Liver (tissue), 9 donors: ENCODE results near the gene SHC3. TPM values are rescaled to one million over a fixed set of nuclear protein-coding genes. Genes with fewer than 3 reads are reported as not detected.

Experiments used
- DNase-seq: peaks from one replicate; pipeline ENCODE4 v3.0.0-alpha.2; 2017; ENCODE audit warnings: low spot score
- H3K27ac ChIP-seq, 2 donors: one replicate each; pipeline ENCODE4 v1.7.0; 2013; ENCODE audit warnings: inconsistent platforms in 2 of 2, low read length in 2 of 2, control low read depth in 1 of 2, low read depth in 1 of 2, mild to moderate bottlenecking in 1 of 2
- H3K27me3 ChIP-seq, 4 donors: one replicate each; pipeline versions ENCODE4 v1.6.1 to v1.7.0; 2013; ENCODE audit warnings: low read length in 3 of 4, inconsistent platforms in 1 of 4, mild to moderate bottlenecking in 1 of 4, moderate library complexity in 1 of 4; ENCODE audit not compliant: control insufficient read depth in 4 of 4, insufficient read depth in 4 of 4
- H3K36me3 ChIP-seq, 4 donors: one replicate each; pipeline versions ENCODE4 v1.6.1 to v1.7.0; 2013; ENCODE audit warnings: low read length in 3 of 4, mild to moderate bottlenecking in 3 of 4, low read depth in 1 of 4, moderate library complexity in 1 of 4; ENCODE audit not compliant: control insufficient read depth in 4 of 4, insufficient read depth in 3 of 4
- H3K4me1 ChIP-seq, 4 donors: one replicate each; pipeline versions ENCODE4 v1.6.1 to v1.7.0; 2013; ENCODE audit warnings: low read length in 3 of 4, mild to moderate bottlenecking in 3 of 4, moderate library complexity in 1 of 4; ENCODE audit not compliant: control insufficient read depth in 4 of 4, insufficient read depth in 4 of 4
- H3K4me3 ChIP-seq, 3 donors: one replicate each; pipeline versions ENCODE4 v1.6.1 to v1.7.0; 2013; ENCODE audit warnings: low read length in 3 of 3, control low read depth in 1 of 3, low read depth in 1 of 3, mild to moderate bottlenecking in 1 of 3
- H3K9ac ChIP-seq, 2 donors: one replicate each; pipeline ENCODE4 v1.7.0; 2013; ENCODE audit warnings: low read length in 2 of 2, mild to moderate bottlenecking in 2 of 2, moderate library complexity in 2 of 2, control low read depth in 1 of 2, low read depth in 1 of 2
- H3K9me3 ChIP-seq, 4 donors: one replicate each; pipeline versions ENCODE4 v1.6.1 to v1.7.0; 2013; ENCODE audit warnings: low read length in 3 of 4; ENCODE audit not compliant: control insufficient read depth in 4 of 4
- EGR1 ChIP-seq, 2 donors: IDR thresholded peaks; 2 replicates each; pipeline ENCODE4 v1.6.1; 2016 to 2018; ENCODE audit warnings: antibody characterized with exemption in 2 of 2, low read depth in 2 of 2
- FOXA1 ChIP-seq: IDR thresholded peaks from 2 replicates; pipeline ENCODE4 v1.6.1; 2016; ENCODE audit warnings: antibody characterized with exemption
- FOXA2 ChIP-seq: IDR thresholded peaks from 2 replicates; pipeline ENCODE4 v1.6.1; 2016; ENCODE audit warnings: antibody characterized with exemption
- HNF4A ChIP-seq, 2 donors: conservative IDR thresholded peaks; 2 replicates each; pipeline ENCODE4 v1.6.1; 2016; ENCODE audit warnings: antibody characterized with exemption in 2 of 2, mild to moderate bottlenecking in 2 of 2
- HNF4G ChIP-seq: IDR thresholded peaks from 2 replicates; pipeline ENCODE4 v1.6.1; 2016; ENCODE audit warnings: antibody characterized with exemption
- JUND ChIP-seq, 2 donors: IDR thresholded peaks; 2 replicates each; pipeline ENCODE4 v1.6.1; 2016; ENCODE audit warnings: antibody characterized with exemption in 2 of 2
- NR2F2 ChIP-seq: IDR thresholded peaks from 2 replicates; pipeline ENCODE4 v1.6.1; 2016; ENCODE audit warnings: antibody characterized with exemption
- RAD21 ChIP-seq, 2 donors: IDR thresholded peaks; 2 replicates each; pipeline ENCODE4 v1.6.1; 2016; ENCODE audit warnings: antibody characterized with exemption in 2 of 2, mild to moderate bottlenecking in 2 of 2
- RXRA ChIP-seq, 2 donors: IDR thresholded peaks; 2 replicates each; pipeline ENCODE4 v1.6.1; 2017 to 2018; ENCODE audit warnings: antibody characterized with exemption in 2 of 2, mild to moderate bottlenecking in 1 of 2
- SP1 ChIP-seq: IDR thresholded peaks from 2 replicates; pipeline ENCODE4 v1.6.1; 2018; ENCODE audit warnings: antibody characterized with exemption, mild to moderate bottlenecking
- TAF1 ChIP-seq: conservative IDR thresholded peaks from 2 replicates; pipeline ENCODE4 v1.6.1; 2016; ENCODE audit warnings: antibody characterized with exemption, mild to moderate bottlenecking
- YY1 ChIP-seq: IDR thresholded peaks from 2 replicates; pipeline ENCODE4 v1.6.1; 2016; ENCODE audit warnings: antibody characterized with exemption, mild to moderate bottlenecking
- WGBS: extraction: QIAGEN DNeasy Blood & Tissue Kit; methylation state at CpG from one replicate; pipeline ENCODE4 v1.1.7; 2013; 5-methylcytosine and 5-hydroxymethylcytosine counted together
- polyA plus RNA-seq, 2 donors: library from polyadenylated mRNA; stranded (reverse) in 1 of 2; unstranded in 1 of 2; fragments of 200-250 nt in 1 of 2; fragments of >200 nt in 1 of 2; fragmentation: Nextera tagmentation in 1 of 2; extraction: Ambion mirVana in 1 of 2; gene quantifications; one replicate each; pipeline versions ENCODE4 v1.2.1 to v1.2.3, GENCODE V29; 2013 to 2015
- total RNA-seq, 2 donors: library from RNA; depleted of rRNA; stranded (reverse); fragments of >200 nt; gene quantifications; one replicate each; pipeline ENCODE4 v1.2.3, GENCODE V29; 2014
- TF ChIP-seq, protein P1 (sequence below): IDR thresholded peaks from 2 replicates; pipeline ENCODE4 v1.6.1; 2016; ENCODE audit warnings: antibody characterized with exemption
- TF ChIP-seq, protein P2 (sequence below): IDR thresholded peaks from 2 replicates; pipeline ENCODE4 v1.6.1; 2016; ENCODE audit warnings: antibody characterized with exemption, mild to moderate bottlenecking
- TF ChIP-seq, protein P3 (sequence below): IDR thresholded peaks from 2 replicates; pipeline ENCODE4 v1.6.1; 2016; ENCODE audit warnings: antibody characterized with exemption
- donor health status: healthy.
- donor health status: healthy.
- donor health status: healthy.
- donor health status: healthy.
- donor health status: healthy.

SHC3 gene
- total and polyA plus RNA-seq, 4 donors, result 0.03 to 0.08 (median 0.04) TPM

DNA sequence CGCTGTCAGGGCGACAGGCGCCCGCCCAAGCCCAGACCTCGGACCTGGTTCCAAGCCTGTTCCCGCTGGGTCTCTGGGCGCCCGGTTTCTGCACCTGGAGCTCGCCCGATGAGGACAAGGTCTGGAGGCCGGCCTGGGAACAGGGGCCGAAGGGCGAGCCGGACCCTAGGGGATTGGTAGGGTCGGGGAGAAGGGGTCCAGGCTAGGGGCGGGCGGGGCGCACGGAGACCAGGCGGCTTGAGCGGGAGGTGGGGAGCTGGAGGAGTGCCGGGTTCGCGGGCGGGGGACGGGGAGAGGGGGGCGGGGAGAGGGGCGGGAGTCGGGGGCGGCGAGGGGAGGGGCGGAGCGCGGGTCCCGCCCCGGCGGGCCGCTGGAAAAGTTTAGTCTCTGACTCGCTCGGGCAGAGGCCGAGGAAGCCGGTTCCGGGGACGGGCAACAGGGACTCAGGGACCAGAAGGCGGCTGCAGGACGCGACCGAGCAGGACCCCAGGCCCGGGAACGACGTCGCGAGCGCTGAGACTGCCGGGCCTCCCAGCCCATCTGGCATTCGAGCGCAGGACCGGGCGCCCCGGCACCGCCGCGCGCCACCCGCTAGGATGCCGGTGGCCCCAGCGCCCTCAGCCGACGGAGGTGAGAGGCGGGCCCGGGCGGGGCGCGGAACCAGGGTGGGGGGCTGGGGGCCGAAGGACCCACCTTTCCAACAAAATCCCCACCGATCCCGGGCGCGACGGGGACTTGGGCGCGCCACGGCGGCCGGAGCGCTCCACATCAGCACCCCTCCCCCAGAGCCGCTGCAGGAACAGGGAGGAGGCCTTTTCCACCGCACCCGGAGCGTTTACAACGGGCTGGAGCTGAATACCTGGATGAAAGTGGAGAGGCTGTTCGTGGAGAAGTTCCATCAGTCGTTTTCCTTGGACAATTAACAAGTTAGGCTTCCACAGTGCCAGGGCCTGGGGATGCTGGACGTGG lies 187.3 kb downstream of the SHC3 start, which contains the start of gene S1PR3:
TSS of gene S1PR3 (plus strand) at position 403 of the 969 bp plus-strand sequence. CDS start 9,733 bp downstream, outside the sequence.
- no peak for TF ChIP-seq EGR1 (IDR thresholded peaks at IDR 0.05; ENCODE audit: low read depth in 2 of 2)
- TF ChIP-seq RXRA (IDR thresholded peaks at IDR 0.05), result no peak
- no peak for TF ChIP-seq NR2F2
- no peak for TF ChIP-seq FOXA1
- TF ChIP-seq YY1, result no peak
- no peak for TF ChIP-seq TAF1
- TF ChIP-seq JUND (IDR thresholded peaks at IDR 0.05), result no peak
- TF ChIP-seq, protein P1, sequence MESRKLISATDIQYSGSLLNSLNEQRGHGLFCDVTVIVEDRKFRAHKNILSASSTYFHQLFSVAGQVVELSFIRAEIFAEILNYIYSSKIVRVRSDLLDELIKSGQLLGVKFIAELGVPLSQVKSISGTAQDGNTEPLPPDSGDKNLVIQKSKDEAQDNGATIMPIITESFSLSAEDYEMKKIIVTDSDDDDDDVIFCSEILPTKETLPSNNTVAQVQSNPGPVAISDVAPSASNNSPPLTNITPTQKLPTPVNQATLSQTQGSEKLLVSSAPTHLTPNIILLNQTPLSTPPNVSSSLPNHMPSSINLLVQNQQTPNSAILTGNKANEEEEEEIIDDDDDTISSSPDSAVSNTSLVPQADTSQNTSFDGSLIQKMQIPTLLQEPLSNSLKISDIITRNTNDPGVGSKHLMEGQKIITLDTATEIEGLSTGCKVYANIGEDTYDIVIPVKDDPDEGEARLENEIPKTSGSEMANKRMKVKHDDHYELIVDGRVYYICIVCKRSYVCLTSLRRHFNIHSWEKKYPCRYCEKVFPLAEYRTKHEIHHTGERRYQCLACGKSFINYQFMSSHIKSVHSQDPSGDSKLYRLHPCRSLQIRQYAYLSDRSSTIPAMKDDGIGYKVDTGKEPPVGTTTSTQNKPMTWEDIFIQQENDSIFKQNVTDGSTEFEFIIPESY, result no peak
- TF ChIP-seq RAD21 (IDR thresholded peaks at IDR 0.05), result no peak
- no peak for TF ChIP-seq SP1
- TF ChIP-seq HNF4G, result no peak
- TF ChIP-seq, protein P2, sequence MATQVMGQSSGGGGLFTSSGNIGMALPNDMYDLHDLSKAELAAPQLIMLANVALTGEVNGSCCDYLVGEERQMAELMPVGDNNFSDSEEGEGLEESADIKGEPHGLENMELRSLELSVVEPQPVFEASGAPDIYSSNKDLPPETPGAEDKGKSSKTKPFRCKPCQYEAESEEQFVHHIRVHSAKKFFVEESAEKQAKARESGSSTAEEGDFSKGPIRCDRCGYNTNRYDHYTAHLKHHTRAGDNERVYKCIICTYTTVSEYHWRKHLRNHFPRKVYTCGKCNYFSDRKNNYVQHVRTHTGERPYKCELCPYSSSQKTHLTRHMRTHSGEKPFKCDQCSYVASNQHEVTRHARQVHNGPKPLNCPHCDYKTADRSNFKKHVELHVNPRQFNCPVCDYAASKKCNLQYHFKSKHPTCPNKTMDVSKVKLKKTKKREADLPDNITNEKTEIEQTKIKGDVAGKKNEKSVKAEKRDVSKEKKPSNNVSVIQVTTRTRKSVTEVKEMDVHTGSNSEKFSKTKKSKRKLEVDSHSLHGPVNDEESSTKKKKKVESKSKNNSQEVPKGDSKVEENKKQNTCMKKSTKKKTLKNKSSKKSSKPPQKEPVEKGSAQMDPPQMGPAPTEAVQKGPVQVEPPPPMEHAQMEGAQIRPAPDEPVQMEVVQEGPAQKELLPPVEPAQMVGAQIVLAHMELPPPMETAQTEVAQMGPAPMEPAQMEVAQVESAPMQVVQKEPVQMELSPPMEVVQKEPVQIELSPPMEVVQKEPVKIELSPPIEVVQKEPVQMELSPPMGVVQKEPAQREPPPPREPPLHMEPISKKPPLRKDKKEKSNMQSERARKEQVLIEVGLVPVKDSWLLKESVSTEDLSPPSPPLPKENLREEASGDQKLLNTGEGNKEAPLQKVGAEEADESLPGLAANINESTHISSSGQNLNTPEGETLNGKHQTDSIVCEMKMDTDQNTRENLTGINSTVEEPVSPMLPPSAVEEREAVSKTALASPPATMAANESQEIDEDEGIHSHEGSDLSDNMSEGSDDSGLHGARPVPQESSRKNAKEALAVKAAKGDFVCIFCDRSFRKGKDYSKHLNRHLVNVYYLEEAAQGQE, result no peak
- TF ChIP-seq FOXA2, result no peak
- H3K9ac ChIP-seq, result no peak within 1 kb of the TSS
- peak; percentile 54 for DNase-seq
- WGBS, result 3% methylated on average over 94 of the region's 94 CpGs
- H3K27me3 ChIP-seq, result peaks cover 0 to 5% (median 2%) of the 10 kb centered on the region in 4 donors
- no peaks in the 10 kb centered on the region for H3K9me3 ChIP-seq
- no peaks in the 10 kb centered on the region for H3K36me3 ChIP-seq
- H3K4me1 ChIP-seq, result peaks cover 0 to 25% (median 19%) of the 10 kb centered on the region in 4 donors
- H3K27ac ChIP-seq, result peak within 1 kb of the TSS; percentile 50 to 66
- peak within 1 kb of the TSS; percentile 41 to 64 (median 59) for H3K4me3 ChIP-seq

DNA sequence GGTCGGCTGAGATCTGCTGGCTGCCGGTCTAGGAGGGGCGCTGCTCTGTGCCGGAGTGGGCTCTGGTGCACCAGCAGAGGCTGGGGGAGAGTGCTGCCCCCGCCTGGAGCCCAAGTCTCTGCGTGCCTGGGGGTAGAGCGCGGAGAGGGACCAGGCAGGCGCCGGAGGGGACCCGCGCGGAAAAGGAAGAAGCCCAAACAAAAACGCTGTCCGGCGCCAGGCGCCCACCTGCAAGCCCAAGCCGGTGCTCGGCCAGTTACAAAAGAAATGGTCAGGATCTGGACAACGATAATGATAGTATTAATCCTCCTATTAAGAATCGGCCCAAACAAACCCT lies 187.9 kb downstream of the SHC3 start:
- Histone ChIP-seq H3K27ac (peak overlapping the region; percentile 50 to 54), H3K4me3 (peak overlapping the region in 1 of 3 donors; percentile 59), H3K9me3 (no peaks in the 10 kb centered on the region), H3K9ac (no peak overlapping the region), H3K27me3 (peaks cover 0 to 5% (median 2%) of the 10 kb centered on the region in 4 donors), H3K4me1 (peaks cover 0 to 25% (median 19%) of the 10 kb centered on the region in 4 donors), H3K36me3 (no peaks in the 10 kb centered on the region)
- WGBS, result 24% methylated on average over 21 of the region's 21 CpGs
- DNase-seq, result no peak
- TF ChIP-seq, protein P3, sequence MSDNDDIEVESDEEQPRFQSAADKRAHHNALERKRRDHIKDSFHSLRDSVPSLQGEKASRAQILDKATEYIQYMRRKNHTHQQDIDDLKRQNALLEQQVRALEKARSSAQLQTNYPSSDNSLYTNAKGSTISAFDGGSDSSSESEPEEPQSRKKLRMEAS, result no peak
- TF ChIP-seq EGR1 (IDR thresholded peaks at IDR 0.05; ENCODE audit: low read depth in 2 of 2), result no peak
- TF ChIP-seq NR2F2, result no peak
- no peak for TF ChIP-seq HNF4A (conservative IDR thresholded peaks at IDR 0.05)
- TF ChIP-seq, protein P2, result no peak
